HEK293T (cell line): ENCODE measurements around the gene TRIL.

Source experiments
- CTCF ChIA-PET: fragments of 350-600 bp; formaldehyde crosslinking; extraction: SDS; loops from one replicate; lab custom pipeline; 2021; ENCODE audit warnings: antibody characterized with exemption, inconsistent platforms; lab: Yijun Ruan, JAX
- POLR2A ChIA-PET: fragments of 350-600 bp; formaldehyde crosslinking; extraction: SDS; loops from one replicate; lab custom pipeline; 2020; ENCODE audit warnings: antibody characterized with exemption, inconsistent platforms; lab: Yijun Ruan, JAX
- DNase-seq: peaks from one replicate; pipeline ENCODE4 v3.0.0; 2012; ENCODE audit warnings: mixed read lengths; ENCODE audit errors: extremely low spot score
- ARNT ChIP-seq: fragments of 450-650 bp; IDR thresholded peaks from 2 replicates; pipeline ENCODE4 v1.6.1; 2017; ENCODE audit warnings: mild to moderate bottlenecking
- BHLHE40 ChIP-seq: fragments of 450-650 bp; IDR thresholded peaks from 2 replicates; pipeline ENCODE4 v1.6.1; 2016; ENCODE audit warnings: mild to moderate bottlenecking, moderate library complexity, borderline replicate concordance
- CTBP1 ChIP-seq: fragments of 450-650 bp; IDR thresholded peaks from 2 replicates; pipeline ENCODE4 v1.6.1; 2016; ENCODE audit warnings: borderline replicate concordance
- ELF4 ChIP-seq: fragments of 450-650 bp; IDR thresholded peaks from 2 replicates; pipeline ENCODE4 v1.6.1; 2017; ENCODE audit warnings: antibody characterized with exemption
- FOXA1 ChIP-seq: fragments of 450-650 bp; IDR thresholded peaks from 2 replicates; pipeline ENCODE4 v1.6.1; 2016; ENCODE audit warnings: mild to moderate bottlenecking
- FOXK2 ChIP-seq: fragments of 450-650 bp; IDR thresholded peaks from 2 replicates; pipeline ENCODE4 v1.6.1; 2016; ENCODE audit warnings: mild to moderate bottlenecking
- FOXM1 ChIP-seq: fragments of 450-650 bp; IDR thresholded peaks from 2 replicates; pipeline ENCODE4 v1.6.1; 2017; ENCODE audit warnings: mild to moderate bottlenecking, borderline replicate concordance
- HDGF ChIP-seq: fragments of 450-650 bp; IDR thresholded peaks from 2 replicates; pipeline ENCODE4 v1.6.1; 2017; ENCODE audit warnings: antibody characterized with exemption, borderline replicate concordance
- L3MBTL2 ChIP-seq: fragments of 450-650 bp; conservative IDR thresholded peaks from 2 replicates; pipeline ENCODE4 v1.6.1; 2016; ENCODE audit warnings: mild to moderate bottlenecking
- LEF1 ChIP-seq: fragments of 450-650 bp; IDR thresholded peaks from 2 replicates; pipeline ENCODE4 v1.6.1; 2017; ENCODE audit warnings: mild to moderate bottlenecking, borderline replicate concordance
- NFRKB ChIP-seq: fragments of 450-650 bp; IDR thresholded peaks from 2 replicates; pipeline ENCODE4 v1.6.1; 2016; ENCODE audit warnings: mild to moderate bottlenecking, moderate library complexity
- SP1 ChIP-seq: fragments of 450-650 bp; IDR thresholded peaks from 2 replicates; pipeline ENCODE4 v1.6.1; 2017
- SUZ12 ChIP-seq: fragments of 450-650 bp; IDR thresholded peaks from 2 replicates; pipeline ENCODE4 v1.6.1; 2016; ENCODE audit warnings: mild to moderate bottlenecking
- TARDBP ChIP-seq: fragments of 450-650 bp; IDR thresholded peaks from 2 replicates; pipeline ENCODE4 v1.6.1; 2016
- ZNF384 ChIP-seq: fragments of 450-650 bp; IDR thresholded peaks from 2 replicates; pipeline ENCODE4 v1.6.1; 2016
- TF ChIP-seq, protein P1 (sequence below): fragments of 450-650 bp; IDR thresholded peaks from 2 replicates; pipeline ENCODE4 v1.6.1; 2016

The TRIL gene

GRCh38 chr7:28984217-28984616, 26.1 kb upstream of the TRIL start:
- POLR2A ChIA-PET: no interaction called here
- no peak for DNase-seq
- CTCF ChIA-PET: interaction anchor here (1.0 kb wide), 1 partner anchor 57 kb away, joined by 3 read pairs; no protein-coding TSS in a partner anchor
- TF ChIP-seq BHLHE40 (no peak), CTBP1 (no peak), FOXM1 (no peak), ZNF384 (no peak), LEF1 (no peak), ARNT (no peak), TARDBP (no peak), HDGF (no peak), FOXA1 (no peak), NFRKB (no peak), L3MBTL2 (no peak), FOXK2 (no peak), SUZ12 (no peak), ELF4 (no peak), SP1 (no peak)
- TF ChIP-seq, protein P1, sequence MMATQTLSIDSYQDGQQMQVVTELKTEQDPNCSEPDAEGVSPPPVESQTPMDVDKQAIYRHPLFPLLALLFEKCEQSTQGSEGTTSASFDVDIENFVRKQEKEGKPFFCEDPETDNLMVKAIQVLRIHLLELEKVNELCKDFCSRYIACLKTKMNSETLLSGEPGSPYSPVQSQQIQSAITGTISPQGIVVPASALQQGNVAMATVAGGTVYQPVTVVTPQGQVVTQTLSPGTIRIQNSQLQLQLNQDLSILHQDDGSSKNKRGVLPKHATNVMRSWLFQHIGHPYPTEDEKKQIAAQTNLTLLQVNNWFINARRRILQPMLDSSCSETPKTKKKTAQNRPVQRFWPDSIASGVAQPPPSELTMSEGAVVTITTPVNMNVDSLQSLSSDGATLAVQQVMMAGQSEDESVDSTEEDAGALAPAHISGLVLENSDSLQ: no peak

DNA sequence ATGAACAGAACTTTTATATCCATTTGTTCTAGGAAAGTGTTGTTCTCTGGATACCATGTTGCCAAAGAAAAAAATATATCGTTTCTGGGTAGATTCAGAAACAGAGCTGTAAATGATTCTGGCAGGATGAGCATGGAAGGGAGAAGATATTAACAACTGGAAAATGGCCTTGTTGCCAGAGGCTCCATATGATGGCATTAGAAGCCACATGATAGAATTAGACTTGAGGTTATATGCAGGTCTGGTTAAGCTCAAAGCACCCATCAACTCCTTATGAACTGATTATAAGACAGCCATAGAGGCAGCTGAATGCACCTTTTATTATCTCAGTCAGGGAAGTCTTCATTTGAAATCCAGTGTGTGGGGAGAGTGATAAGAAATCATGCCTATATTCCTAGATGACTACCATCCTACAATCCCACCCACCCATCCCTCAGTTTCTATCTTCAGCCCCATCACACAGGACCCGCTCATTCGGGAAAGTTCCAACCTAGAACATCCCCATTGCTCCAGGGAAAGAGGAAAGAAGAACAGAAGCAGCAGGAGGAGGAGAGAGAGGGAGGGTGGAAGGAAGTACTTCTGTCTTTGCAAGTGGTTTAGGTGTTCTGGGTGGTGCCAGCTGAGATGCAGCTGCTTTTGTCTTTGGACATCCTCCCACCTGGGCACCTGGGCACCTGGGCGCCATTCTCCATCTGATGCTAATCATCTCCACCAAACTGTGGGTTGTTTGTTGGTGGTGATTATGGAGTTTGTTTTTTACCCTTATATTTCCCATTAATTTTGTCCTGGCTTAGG, 25.5 kb upstream of the TRIL start:
- ChIA-PET CTCF (interaction anchor here (0.6 to 0.8 kb wide), 2 partner anchors 57 to 118 kb away, joined by 3 read pairs; no protein-coding TSS in a partner anchor), POLR2A (no interaction called here)
- TF ChIP-seq ARNT (no peak), TARDBP (no peak), ELF4 (no peak), ZNF384 (no peak)
- no peak for DNase-seq

GRCh38 chr7:28981161-28981465, 23.0 kb upstream of the TRIL start:
- ChIA-PET CTCF (no interaction called here), POLR2A (no interaction called here)
- DNase-seq: no peak
- TF ChIP-seq ELF4 (no peak), SUZ12 (no peak), FOXK2 (no peak), ARNT (no peak), LEF1 (no peak), ZNF384 (no peak), CTBP1 (no peak), BHLHE40 (no peak), SP1 (no peak), FOXM1 (no peak), L3MBTL2 (no peak), FOXA1 (no peak), NFRKB (no peak), TARDBP (no peak)
- TF ChIP-seq, protein P1: no peak

DNA sequence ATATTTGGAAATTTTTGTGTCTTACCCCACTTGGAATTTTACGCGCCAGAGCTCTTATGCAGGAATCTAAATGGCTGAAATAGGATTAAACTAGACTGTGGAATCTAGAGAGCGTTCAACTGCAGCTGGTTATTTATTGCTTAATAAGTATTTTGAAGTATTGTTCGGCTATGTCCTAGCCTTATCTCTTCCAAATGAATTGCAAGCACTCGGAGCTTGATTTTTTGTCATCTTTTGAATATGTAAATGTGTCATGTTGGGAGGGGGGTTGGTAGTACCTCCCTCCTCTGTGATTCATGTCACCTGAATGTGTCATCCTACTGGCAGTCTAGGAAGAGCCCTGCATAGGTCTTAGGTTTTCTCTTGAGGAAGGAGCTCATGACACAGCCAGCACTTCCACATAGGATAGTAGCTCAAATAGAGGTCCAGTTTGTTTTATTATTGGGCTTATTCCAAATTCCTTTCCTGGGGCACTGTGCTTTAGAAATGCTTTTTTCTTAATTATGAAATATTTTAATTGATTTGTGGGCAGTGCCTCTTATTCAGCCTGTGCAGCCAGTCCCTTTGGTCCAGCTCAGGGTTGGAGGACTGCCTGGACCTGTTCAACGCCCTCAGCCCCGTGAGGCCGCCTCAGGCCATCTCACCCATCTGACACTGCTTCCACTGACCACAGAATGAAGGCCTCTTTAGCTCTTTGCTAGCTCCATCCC, 22.5 kb upstream of the TRIL start:
- ChIA-PET CTCF (interaction anchor here (0.6 kb wide), 1 partner anchor 54 kb away, joined by 3 read pairs; no protein-coding TSS in a partner anchor), POLR2A (no interaction called here)
- no peak for TF ChIP-seq L3MBTL2
- TF ChIP-seq SUZ12: no peak
- TF ChIP-seq ELF4: no peak
- TF ChIP-seq, protein P1: no peak
- no peak for TF ChIP-seq CTBP1
- no peak for TF ChIP-seq ZNF384
- TF ChIP-seq NFRKB: no peak
- no peak for TF ChIP-seq ARNT
- no peak for TF ChIP-seq FOXK2
- TF ChIP-seq TARDBP: no peak
- no peak for TF ChIP-seq BHLHE40
- TF ChIP-seq SP1: no peak
- no peak for TF ChIP-seq FOXA1
- TF ChIP-seq FOXM1: no peak
- TF ChIP-seq HDGF: no peak
- TF ChIP-seq LEF1: no peak

DNA sequence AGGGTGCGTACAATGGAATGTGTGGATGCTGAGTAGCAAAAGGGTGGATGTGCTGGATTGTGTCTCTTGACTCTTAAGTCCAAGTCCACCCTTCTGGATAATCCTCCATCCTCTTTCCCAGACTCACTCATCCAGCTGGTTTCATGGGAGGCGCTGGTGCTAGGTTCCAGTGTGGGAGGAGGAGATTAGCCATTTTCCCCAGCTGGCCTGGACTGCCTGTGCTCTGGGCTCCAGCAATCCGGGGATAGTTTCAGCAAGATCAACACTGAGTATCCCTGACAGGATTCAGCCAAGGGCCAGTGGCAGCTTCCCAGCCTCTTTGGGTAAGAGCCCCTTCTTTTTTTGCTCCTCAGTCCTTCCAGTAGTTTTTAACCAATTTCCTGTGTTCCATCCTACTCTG, 21.6 kb upstream of the TRIL start:
- DNase-seq: no peak
- ChIA-PET CTCF (no interaction called here), POLR2A (no interaction called here)
- TF ChIP-seq FOXM1 (no peak), CTBP1 (no peak), BHLHE40 (no peak), ZNF384 (no peak), FOXA1 (no peak), NFRKB (no peak), HDGF (no peak), SUZ12 (no peak), SP1 (no peak), ARNT (no peak), ELF4 (no peak), FOXK2 (no peak), TARDBP (no peak), LEF1 (no peak), L3MBTL2 (no peak)
- TF ChIP-seq, protein P1: no peak

More for the DNA sequence above, 22.5 kb upstream of the TRIL start:
- DNase-seq: no peak
